Measurements from ENCODE around the gene NUPR2.

- TF ChIP-seq CTCF (IDR thresholded peaks at IDR 0.05) = no peak
- no peak for TF ChIP-seq POLR2A (IDR thresholded peaks at IDR 0.05)
Measured at GRCh38 chr7:56092789-56093531, 23.3 kb downstream of the NUPR2 start, which contains the start of gene PHKG1.

All from lower leg skin (tissue), 3 donors.